Activated effector memory CD4-positive, alpha-beta T cell treated with anti-CD3 and anti-CD28 coated beads, Interleukin-2, amount 50 U/mL, for 16 hours (primary cell): Measurements from ENCODE around the gene PDYN.

Experiments
- DNase-seq: peaks from one replicate; pipeline ENCODE4 v3.0.0-alpha.2; 2020

PDYN gene

DNA sequence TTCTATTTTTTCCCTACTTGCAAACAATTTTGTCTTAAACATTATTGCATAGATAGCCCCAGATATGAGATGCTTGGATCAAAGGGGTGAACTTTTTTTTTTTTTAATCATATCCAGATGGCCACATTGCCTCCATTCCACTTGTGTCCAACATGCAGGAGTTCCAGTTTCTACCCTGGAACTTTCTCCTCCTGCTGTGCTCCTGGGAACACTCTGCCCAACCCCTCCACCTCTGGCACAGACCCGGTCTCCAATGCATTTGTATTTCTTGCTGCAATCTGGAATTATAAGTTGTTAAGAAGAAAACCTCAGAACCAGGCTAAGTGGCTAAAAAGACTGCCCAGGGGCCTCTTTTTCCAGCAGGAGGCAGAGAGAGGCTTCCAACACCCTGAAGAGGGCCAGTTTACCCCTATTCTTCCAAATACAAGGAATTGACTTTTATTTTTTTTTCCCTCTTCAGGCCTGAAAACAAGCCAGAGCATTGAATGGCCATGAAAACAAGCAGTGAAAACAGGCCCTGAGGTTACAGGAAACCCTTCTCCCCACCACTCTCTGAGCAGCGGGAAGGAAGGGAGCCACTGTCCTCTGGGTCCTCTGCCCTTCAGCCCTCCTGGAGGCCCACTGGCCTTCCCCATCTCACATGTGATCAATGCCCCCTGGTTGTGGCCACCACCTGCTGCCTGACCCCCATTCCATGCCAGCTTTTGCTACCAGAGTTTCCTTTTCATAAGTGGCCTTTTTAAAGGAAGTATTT lies 44.3 kb downstream of the PDYN start:
- no peak for DNase-seq

DNA sequence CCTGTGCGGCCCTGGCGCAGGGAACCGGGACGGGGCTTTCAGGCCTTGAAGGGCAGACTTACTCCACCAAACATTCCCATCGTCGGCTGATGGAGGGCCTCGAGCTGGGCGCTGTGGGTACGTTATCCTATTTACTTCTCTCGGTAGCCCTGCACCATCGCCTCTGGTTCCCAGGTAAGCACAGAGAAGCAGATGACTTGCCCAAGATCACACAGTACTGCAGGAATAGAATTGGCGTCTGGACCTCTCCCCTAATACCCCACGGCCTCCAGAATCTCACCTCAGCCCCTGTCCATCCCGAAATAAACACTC lies 46.4 kb downstream of the PDYN start:
- no peak for DNase-seq

DNA sequence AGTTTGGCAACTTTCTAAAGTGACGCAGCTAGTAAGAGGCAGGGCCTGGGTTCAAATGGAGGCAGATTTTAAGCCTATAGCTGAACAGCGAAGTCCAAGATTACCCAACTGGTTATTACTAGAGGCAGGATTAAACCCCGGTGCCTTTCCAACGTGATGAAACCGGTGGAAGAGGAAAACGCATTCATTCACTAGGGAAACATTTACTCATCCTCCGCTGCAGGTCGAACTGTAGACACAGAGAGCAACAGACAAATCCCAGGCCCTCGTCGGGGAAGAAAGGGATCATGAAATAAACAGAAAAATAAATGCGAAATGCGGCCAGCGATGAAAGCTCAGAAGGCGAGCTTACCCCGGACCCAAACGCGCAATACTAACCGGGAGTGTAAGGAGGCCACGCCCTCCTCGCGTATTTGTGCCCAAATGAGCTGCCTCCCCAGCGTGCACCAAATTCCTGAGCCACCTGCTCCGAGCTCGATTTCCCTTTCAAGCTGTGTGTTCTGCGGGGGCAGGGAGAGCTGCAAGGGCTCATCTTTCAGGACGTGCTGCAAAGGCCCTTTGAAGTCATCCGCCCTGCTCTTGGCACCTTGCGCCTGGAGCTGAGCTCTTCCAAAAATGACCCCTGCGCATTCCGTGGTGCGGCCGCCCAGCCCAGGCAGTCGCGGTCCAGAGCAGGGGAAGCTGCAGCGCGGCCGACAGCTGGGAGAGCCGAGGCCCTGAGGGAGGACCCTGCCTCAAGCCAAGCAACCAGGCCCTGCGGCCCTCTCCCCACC lies 46.9 kb downstream of the PDYN start:
- DNase-seq = no peak

DNA sequence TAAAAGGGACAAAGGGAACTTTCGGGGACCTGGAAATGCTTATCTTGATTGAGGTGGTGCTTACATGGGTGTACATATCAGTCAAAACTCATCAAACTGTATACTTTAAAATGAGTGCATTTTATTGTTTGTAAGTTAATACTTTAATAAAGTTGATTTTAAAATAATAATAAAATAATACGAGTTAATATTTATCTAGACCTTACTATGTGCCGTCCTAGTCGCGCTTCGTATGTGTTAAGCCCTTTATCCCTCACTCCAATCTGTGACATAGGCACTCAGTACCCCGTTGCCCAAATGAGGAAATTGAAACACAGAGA lies 47.5 kb downstream of the PDYN start:
- no peak for DNase-seq

DNA sequence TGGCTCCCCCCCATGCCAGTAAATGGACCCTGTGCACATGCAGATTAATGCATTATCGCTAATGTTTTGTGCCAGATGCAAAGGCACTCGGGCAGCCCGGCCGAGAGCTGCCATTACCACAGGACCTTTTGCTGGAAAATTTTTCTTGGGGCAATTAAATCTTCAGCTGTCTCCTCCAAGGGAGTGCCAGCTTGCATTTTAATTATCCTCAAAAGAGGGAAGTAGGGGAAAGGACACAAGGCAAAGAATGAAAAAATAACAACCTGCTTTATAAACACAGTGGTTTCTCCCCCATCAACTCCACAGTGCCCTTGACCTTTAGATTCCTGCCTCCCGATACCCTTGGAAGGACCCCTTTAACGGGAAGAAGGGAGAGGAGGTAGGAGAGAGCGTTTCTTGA lies 48.2 kb downstream of the PDYN start:
- DNase-seq = no peak

DNA sequence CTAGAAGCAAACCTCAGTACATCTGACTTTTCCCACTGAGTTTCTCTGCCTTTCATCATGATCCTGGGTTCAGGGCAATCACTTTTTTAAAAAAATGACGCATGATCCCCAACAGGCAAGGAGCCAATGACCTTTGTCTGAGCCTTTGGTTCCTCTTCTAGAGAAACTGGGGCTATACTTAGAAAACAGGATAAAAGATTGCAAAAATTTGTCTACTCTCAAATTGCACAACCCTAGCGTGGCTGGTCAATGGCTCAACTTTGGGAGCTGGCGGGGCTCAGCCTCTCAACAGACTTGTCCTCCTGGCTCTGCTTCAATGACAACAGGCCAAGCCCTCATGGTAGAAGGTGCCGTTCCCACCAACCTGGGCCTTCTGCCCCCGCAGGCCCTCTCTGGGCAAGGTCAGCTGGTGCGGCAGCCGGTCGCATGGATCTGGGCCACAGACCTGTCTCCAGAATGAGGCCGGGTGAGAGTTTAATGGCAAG lies 48.7 kb downstream of the PDYN start:
- peak; percentile 6 for DNase-seq

DNA sequence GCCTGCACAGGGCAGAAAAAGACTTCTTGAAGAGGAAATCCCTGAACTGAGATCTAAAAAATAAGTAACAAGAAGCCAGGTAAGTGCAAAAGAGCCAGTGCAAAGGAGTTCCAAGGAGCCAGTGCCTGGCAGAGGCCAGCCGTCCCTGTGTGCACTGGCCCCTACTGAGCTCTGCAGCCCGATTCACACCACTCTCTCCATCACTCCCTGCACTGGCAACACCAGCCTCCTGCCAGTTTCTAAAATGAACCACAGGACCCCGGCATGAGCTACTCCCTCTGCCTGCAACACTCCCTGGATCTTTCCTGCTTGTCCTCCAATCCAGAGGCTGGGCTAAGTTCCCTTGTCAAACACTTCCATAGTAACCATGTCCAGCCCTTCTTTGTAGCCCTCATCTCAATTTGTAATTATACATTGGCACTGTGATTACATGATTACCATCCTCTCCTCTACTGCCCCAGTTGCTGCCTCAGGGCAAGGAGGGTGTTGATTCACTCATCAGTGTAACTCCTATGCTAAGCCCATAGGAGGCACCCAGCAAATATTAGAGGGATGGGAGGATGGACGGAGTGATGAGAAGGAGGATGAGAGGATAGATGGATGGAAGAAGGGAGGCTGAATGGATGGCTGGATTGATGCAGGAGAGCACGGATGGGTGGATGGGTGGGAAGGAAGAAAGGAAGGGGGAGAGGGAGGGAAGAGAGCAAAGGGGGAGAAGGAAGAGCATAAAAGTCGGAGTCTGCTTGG lies 49.3 kb downstream of the PDYN start:
- DNase-seq = peak; percentile 14

DNA sequence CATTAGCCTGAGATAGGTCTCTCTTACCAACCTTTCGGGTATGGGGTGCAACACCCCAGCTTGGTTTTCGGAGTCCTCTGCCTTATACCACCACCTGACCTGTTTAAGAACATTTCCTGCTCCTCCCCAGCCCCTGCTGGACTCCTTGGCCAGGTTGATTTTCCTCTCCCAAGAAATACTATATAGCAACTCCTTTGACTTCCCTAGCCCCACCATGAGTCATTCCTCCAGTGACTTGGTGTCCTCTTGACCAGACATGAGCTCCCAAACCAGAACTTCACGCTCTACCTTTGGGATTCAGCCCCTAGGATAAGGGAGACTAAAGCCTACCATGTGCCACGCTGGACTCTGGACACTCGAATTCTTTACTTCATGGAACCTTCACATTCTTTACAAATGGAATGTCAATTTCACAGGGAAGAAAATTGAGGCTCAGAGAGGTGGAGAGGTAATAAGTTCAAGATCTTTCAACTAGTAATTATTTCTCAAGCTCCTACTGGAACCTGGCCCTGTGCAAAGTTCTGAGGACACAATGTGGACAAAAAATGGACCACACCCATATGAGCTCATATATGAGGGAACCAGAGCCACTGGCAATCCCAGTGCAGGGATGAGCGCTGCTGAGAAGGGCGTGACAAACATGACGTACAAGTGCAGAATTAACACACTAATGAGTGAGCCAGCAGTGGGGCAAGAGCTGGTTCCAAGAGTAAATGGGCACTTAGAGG lies 50.4 kb downstream of the PDYN start:
- DNase-seq = peak; percentile 12

DNA sequence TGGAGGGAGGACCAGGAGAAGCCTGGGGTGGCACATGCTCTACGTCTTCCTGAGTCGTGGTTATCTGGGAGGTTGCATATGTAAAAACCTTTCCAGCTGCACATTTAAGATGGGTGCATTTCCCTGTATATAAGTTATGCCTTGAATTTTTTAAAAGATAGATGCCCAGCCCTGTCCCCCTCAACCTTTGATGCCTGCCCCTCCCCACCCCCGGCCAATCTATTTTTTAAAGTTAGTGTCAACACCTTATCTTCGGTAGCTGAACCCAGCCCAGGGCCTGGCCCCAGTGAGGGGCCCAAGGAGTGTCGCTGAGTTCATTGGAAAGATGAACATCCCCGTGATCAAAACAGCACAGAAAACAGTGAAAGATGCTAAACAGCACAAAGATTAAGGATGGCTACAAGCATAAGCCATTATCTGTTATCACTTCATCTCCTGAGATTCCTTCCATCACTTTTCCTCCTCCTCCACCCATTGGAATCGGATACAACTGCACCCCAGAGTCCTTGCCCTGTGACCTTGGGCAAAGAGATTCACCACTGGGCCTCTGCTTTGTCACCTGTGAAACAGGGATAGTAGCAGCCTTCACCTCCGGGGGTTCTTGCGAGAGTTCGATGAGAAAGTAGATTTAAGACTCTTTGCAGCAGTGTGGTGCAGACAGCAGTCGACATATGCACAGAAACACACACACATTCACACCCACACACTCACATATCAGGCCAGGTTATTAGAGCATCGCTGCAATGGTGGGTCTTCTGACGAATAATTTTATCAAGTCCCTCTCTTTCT lies 51.2 kb downstream of the PDYN start:
- peak; percentile 36 for DNase-seq

DNA sequence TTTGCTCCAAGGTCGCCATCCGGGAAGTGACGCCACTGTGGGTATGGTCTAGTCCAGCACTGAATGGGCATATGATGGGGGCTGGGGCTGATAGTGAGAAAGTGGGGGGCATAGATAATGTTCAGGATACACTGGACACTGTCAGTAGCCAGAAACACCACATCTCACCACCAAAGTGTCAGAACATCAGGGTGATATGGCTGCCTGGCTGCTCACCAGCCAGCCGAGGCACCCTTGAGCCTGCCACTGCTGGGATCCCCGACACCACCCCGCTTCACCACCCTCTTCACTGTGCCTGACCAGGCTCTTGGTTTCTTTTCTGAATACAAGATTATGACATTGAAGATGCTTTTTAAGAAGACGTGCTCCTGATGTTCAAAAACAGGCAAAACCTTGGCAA lies 51.8 kb downstream of the PDYN start:
- DNase-seq = peak; percentile 16

DNA sequence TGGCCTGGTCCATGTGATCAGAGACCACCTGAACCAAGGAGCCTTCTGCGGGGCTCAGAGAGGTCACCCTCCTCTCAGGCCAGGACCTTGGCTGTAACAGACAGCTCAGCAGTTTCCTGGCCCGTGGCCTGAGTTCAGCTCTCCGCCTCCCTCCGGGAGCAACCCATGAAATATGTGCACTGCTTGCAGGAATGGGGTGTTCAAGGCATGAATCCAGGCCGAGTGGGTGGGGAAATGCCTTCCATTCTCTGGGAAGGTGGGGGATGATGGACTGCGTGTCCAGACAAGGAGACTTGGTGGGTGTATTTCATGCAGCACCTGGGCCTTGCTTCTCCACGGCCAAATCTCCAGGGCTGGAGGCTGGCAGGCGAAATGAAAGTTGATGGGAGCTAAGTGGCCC lies 52.6 kb downstream of the PDYN start:
- peak; percentile 30 for DNase-seq

DNA sequence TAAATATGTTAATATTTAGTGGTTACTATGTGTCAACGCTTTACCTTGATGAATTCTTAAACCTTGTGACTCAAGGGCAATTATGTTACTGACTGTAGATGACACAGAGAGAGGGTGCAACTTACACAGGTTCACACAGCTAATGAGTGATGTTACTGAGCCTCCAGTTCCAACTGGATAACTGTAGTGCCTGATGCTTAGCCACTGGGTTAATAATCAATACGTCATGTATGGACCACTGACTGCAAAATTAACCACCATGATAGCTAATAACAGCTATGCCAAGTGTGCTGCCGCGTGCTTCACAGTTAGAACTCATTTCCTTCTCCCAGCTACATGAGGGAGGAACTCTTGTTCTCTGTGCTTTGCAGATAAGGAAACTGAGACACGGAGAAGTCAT lies 53.3 kb downstream of the PDYN start:
- no peak for DNase-seq

DNA sequence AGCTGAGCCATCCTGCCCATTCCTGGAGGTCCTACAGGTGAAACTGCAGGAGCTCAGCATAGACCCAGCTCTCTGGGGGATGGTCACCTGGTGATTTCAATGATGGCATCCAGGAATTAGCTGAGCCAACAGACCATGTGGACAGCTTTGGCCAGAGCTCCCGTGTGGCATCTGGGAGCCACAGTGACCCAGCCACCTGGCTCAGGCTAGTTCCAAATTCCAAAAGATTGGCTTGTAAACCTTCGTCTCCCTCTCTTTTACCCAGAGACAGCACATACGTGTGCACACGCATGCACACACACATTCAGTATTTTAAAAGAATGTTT lies 54.6 kb downstream of the PDYN start:
- DNase-seq = no peak

DNA sequence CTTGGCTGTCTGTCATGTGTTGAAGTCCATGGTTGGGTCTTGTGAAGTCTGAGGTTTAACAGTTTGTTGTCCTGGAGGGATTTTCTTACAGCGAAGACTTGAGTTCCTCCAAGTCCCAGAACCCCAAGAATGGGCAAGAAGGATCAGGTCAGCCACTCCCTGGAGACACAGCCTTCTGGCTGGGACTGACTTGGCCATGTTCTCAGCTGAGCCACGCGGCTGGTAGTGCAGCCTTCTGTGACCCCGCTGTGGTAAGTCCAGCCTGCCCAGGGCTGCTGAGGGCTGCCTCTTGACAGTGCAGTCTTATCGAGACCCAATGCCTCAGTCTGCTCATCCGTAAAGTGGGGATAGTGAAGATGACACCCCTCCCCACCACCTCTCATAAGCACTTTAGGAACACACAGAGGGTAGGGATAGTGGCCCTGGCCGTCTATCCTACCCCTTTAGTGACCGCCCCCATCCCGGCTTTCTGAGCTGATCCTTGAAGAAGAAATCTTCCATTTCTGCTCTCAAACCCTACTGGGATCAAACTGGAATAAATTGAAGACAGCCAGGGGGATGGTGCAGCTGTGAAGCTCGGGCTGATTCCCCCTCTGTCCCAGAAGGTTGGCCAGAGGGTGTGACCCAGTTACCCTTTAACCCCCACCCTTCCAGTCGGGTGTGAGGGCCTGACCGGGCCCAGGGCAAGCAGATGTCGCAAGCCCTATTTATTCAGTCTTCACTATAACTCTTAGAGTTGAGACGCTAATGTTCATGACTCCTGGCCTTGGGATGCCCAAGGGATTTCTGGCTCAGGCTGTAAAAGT lies 55.2 kb downstream of the PDYN start:
- peak; percentile 25 for DNase-seq

DNA sequence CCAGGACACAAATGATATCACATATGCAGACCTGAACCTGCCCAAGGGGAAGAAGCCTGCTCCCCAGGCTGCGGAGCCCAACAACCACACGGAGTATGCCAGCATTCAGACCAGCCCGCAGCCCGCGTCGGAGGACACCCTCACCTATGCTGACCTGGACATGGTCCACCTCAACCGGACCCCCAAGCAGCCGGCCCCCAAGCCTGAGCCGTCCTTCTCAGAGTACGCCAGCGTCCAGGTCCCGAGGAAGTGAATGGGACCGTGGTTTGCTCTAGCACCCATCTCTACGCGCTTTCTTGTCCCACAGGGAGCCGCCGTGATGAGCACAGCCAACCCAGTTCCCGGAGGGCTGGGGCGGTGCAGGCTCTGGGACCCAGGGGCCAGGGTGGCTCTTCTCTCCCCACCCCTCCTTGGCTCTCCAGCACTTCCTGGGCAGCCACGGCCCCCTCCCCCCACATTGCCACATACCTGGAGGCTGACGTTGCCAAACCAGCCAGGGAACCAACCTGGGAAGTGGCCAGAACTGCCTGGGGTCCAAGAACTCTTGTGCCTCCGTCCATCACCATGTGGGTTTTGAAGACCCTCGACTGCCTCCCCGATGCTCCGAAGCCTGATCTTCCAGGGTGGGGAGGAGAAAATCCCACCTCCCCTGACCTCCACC lies 56.4 kb downstream of the PDYN start:
- DNase-seq = peak; percentile 50

DNA sequence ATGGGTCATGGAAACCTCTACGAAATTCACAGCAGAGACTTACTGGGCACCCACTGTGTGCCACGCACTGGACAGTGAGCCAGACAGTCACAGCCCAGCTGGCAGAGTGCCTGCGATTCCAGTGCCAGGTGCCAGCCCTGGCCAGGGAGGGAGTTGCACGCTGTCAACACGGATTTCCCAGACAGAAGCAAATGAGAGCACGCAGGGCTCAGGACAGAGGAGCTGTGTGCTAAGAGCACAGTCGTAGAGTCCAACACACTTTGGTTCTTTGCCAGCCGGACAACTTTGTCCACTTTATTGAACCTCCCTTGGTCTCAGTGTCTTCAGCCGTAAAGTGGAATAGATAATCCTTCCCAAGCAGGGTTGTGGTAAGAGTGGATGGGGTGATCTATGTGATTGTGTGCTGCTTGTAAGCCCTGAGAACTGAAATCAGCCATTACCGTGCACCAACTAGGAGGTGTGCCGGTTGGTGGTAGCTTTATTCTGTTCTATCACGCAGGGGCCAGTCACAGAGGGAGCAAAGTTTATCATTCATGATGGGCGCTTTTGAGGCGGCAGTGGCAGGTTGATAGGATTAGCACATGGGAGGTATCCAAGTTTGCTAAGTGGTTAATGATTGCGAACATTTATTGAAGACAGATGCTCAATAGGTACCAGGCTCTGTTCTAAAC lies 58.0 kb downstream of the PDYN start:
- peak; percentile 30 for DNase-seq

DNA sequence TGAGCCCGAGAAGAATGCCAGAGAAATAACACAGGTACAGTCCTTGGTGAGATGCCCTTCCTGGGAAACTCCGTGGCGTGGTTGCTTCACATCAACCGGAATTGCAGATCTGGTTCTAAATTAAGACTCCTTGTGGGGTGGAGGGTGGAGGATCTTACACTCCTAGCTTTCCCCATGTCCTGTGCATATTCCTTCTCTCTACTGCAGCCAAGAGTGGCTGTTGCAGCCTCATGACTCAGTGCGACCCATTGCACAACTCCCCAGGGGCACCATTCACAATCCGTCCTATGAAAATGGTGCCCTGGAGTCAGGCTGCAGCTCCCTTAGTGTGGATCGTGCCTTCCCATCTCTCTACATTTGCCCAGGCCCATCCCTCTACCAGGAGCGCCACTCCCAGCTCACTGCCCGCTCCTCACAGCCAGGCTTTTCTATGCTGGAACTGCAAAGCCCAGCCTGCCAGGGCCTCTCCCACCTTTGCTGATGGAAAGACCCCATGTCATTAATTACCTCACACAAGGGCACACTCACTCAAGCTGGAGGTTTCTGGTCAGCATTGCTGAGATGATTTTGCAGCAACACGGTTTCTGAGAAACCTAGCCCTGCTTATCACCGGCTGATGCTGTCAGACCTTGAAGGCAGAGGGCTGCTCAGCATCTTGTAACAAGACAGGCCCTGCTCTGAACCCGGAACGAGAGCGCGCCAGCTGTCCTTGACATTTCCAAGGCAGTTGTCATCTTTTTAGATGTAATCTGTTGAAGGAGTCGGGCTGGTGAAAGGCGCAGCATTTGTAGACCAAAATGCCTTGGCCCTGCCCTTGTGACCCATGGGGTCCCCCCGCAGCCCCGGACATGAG lies 58.9 kb downstream of the PDYN start:
- peak; percentile 46 for DNase-seq

DNA sequence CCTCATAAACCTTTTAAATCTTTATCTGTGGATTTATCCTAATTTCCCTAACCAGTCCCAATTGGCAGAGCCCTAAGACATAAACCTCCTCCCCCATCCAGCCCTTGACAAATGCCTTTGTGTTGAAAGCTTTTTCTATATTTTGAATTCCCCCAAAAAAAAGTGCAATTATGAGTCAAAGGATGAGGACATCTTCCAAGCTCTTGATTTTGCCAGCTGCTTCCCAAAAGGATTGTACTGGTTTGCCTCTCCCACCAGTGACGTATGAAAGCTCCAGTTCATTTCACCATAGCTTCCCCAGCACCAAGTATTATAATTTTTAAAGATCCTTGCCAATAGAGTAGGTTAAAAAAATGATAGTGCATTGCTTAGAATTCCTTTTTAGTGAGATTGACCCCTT lies 59.7 kb downstream of the PDYN start:
- DNase-seq = no peak

DNA sequence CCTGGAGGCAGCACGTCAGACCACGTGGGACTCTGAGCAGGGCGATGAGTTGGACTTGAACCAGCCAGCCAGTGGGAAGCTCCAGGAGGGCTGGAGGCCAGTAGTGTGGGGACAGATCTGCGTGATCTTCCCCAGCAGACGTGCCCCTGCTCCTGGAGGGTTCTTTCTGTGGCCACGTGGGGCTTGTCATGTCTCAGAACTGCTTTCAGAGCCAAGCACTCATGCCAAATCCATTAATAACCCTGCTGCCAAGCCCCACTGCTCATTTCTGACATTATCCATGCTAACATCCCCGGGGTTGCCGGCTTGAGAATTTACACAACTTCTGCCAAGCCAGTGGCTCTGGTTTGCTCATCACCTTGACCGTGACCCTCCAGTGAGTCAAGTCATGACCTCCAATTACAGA lies 60.4 kb downstream of the PDYN start:
- no peak for DNase-seq

DNA sequence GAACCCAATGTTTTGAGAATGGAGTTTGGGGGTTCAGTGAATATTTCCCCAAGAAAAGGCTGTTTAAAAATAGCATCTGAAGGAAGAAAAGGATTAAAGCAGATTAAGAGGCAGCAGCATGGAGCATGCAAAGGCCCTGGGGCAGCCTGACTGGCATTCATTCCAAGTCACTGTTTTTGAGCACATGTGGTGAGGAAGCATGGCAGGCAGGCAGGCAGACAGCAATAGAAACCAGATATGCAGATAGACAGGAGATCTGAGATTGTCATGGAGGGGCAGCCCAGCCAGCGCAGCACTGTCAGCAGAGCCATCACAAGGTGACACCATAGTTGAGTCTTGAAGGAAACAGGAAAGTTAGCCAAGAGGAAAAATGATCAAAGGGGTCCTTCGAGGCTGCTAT lies 60.9 kb downstream of the PDYN start:
- DNase-seq = no peak
